Gastroesophageal sphincter (tissue), 3 donors: ENCODE measurements around the gene RNF175.

Experiments
- EP300 ChIP-seq: sonication (generic); formaldehyde crosslinking; IDR thresholded peaks from one replicate; pipeline ENCODE4 v1.6.1; 2017; ENCODE audit warnings: antibody characterized with exemption, mild to moderate bottlenecking
- POLR2AphosphoS5 ChIP-seq: sonication (generic); formaldehyde crosslinking; IDR thresholded peaks from one replicate; pipeline ENCODE4 v1.6.1; 2017; ENCODE audit warnings: antibody characterized with exemption
- TF ChIP-seq, protein P1 (sequence below), 4 experiments: fragments of 200-600 bp in 2 of 4; fragments of 450-650 bp in 2 of 4; sonication (generic) in 1 of 4; IDR thresholded peaks; one replicate each; pipeline ENCODE4 v1.5.1; 2017 to 2019; ENCODE audit warnings: antibody characterized with exemption in 4 of 4, mild to moderate bottlenecking in 2 of 4, moderate library complexity in 2 of 4

DNA sequence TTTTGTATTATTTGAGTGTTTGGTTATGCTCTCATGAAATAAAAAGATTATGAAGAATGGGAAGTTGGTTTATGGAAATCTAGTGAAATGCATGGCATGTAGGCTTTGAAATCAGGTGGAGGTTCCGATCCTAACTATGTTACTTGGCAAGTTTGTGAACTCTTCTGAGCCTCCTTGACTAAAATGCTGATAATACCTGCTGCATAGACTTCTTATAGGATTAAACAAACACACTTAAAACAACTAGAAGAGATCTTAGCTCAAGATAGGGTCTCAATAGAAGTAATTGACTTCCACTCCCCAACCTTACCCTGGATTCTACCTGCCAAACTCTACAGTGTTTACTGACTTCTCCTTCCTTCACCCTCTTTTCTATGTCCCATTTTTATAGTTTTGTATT, 97.9 kb downstream of the RNF175 start:
- TF ChIP-seq EP300: no peak
- TF ChIP-seq, protein P1, sequence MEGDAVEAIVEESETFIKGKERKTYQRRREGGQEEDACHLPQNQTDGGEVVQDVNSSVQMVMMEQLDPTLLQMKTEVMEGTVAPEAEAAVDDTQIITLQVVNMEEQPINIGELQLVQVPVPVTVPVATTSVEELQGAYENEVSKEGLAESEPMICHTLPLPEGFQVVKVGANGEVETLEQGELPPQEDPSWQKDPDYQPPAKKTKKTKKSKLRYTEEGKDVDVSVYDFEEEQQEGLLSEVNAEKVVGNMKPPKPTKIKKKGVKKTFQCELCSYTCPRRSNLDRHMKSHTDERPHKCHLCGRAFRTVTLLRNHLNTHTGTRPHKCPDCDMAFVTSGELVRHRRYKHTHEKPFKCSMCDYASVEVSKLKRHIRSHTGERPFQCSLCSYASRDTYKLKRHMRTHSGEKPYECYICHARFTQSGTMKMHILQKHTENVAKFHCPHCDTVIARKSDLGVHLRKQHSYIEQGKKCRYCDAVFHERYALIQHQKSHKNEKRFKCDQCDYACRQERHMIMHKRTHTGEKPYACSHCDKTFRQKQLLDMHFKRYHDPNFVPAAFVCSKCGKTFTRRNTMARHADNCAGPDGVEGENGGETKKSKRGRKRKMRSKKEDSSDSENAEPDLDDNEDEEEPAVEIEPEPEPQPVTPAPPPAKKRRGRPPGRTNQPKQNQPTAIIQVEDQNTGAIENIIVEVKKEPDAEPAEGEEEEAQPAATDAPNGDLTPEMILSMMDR (IDR thresholded peaks at IDR 0.05): no peak
- no peak for TF ChIP-seq POLR2AphosphoS5
